NT2/D1 (cell line): ENCODE measurements around the gene NEK5.
"Not testable (repeated sequence)": the region's sequence is repeated elsewhere in the genome, so short reads cannot be mapped to it uniquely, and the experiment has no call there.

Experiments
- SUZ12 ChIP-seq: IDR thresholded peaks from 2 replicates; pipeline ENCODE4 v1.6.1; 2011; ENCODE audit not compliant: insufficient read length, insufficient read depth; ENCODE audit errors: extremely low read depth
- YY1 ChIP-seq: IDR thresholded peaks from 2 replicates; pipeline ENCODE4 v1.6.1; 2011; ENCODE audit not compliant: insufficient read length, insufficient read depth
- ZNF274 ChIP-seq: IDR thresholded peaks from 2 replicates; pipeline ENCODE4 v1.6.1; 2011; ENCODE audit warnings: mild to moderate bottlenecking, low read depth, low read length

- TF ChIP-seq YY1, SUZ12, ZNF274: not testable (repeated sequence)
Observed at GRCh38 chr13:52173970-52174369, 45.1 kb upstream of the NEK5 start.
